SW480 (cell line): ENCODE results near the gene PDZD8.

ENCODE experiments used
- DNase-seq: peaks from one replicate; pipeline ENCODE4 v3.0.0-alpha.2; 2016; ENCODE audit warnings: low spot score

The PDZD8 gene, protein sequence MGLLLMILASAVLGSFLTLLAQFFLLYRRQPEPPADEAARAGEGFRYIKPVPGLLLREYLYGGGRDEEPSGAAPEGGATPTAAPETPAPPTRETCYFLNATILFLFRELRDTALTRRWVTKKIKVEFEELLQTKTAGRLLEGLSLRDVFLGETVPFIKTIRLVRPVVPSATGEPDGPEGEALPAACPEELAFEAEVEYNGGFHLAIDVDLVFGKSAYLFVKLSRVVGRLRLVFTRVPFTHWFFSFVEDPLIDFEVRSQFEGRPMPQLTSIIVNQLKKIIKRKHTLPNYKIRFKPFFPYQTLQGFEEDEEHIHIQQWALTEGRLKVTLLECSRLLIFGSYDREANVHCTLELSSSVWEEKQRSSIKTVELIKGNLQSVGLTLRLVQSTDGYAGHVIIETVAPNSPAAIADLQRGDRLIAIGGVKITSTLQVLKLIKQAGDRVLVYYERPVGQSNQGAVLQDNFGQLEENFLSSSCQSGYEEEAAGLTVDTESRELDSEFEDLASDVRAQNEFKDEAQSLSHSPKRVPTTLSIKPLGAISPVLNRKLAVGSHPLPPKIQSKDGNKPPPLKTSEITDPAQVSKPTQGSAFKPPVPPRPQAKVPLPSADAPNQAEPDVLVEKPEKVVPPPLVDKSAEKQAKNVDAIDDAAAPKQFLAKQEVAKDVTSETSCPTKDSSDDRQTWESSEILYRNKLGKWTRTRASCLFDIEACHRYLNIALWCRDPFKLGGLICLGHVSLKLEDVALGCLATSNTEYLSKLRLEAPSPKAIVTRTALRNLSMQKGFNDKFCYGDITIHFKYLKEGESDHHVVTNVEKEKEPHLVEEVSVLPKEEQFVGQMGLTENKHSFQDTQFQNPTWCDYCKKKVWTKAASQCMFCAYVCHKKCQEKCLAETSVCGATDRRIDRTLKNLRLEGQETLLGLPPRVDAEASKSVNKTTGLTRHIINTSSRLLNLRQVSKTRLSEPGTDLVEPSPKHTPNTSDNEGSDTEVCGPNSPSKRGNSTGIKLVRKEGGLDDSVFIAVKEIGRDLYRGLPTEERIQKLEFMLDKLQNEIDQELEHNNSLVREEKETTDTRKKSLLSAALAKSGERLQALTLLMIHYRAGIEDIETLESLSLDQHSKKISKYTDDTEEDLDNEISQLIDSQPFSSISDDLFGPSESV

DNA sequence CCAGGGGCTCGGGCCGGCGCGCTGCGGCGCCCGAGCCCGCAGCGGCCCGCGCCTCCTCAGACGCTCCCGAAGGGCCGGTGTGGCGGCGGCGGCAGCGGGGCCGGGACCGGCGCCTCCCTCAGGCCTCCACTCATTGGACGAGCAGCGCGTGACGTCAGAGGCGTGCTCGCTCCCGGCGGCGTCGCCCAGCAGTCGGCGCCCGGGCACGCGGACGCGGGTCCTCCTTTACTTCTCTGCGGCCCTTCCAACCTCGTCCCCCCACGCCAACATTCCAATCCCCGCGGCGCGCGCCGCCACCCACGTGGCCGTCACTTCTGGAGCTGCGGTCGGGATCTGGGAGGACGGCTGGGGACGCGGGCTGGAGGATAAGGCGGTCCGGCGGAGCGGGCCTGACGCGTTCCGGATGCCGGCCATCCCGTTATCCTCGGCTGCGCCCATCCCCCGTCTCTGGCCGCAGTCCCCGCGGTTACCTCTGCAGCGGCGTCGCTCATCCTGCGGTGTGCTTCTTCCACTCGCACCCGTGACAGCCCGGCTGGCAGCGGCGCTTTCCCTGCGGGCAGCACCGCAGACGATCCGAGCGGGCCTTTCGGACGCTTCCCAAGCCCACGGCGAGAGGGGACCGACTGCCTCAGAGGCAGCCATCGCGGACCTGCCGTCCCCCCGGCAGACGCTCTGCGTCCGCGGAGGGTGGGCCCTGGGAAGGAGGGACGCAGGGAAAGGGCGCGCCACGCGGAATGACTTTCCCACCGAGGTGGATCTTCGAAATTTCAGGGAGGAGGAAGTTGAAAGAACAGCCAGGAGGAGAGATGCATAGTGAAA is at the start of gene PDZD8:
Gene PDZD8 (minus strand): TSS at position 81 of the 819 bp plus-strand sequence. CDS start 213 bp downstream, outside the sequence.
- DNase-seq: peak; percentile 88

DNA sequence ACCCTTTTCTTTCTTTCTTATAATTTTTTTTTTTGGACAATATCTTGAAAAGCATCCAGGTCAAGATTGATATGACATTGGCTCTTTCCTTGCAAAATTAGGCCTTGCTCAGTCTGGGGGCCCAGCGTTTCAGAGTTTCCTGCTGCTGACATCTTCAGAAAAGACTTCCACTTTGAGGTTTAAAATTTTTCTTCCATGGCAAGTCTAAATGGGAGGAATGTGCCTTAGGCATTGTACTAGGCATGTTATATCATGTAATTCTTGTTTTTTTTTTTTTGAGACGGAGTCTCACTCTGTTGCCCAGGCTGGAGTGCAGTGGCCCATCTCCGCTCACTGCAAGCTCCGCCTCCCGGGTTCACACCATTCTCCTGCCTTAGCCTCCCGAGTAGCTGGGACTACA is 48.9 kb upstream of the PDZD8 start:
- DNase-seq: no peak

DNA sequence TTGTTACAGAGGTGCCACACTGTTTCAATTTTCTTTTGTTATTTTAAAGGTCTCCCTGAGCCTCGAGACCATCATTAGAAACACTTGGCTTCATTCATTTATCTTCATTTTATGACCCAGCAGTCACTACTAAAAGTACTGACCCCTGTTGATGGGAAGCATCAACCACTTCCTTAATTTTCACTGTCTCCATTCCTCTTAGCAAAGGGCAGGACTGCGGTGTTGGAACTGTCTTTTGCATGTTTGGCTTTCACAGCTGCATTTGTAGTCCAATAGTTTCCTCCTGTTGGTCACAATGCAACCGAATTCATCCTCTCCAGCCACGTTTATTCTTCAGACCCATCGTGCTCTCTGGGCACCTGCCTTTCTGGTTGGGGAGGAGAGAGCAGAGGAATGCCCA is 46.7 kb upstream of the PDZD8 start:
- no peak for DNase-seq

DNA sequence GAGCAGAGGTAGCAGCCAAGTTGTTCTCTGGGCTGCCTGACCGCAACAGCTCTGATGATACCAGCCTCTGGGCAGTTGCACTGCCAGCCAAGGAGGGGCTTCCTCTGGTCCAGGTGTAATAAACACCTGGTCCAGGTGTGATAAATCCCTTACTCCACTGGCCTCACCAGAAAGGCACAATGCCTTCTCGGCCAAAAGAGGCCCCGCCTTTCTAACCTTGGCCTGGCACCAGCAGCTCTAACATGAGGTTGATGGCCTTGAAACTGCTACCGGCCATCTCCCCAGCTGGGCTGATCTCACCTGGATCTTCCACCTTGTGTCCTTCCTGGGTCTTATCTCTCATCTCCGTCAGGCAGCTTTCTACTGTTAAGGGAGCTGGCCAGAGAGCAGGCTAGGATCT is 45.5 kb upstream of the PDZD8 start:
- DNase-seq: no peak

DNA sequence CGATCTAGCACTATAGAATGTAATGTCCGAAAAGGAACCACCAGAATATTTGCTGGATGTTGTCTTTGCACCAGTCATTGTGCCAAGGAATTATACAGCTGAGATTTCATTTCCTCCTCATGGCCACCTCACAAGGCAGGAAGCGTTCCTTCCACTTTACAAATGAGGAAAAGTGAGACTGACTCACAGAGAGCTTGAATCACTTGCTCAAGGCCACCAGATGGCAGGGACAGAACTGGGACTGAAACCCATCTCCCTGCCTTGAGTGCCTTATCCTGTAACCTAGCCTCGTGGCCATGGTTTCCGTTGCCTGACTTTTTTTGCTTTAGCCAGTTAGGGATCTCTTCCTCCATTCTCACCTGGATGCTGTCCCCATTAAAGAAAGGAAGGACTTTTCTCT is 44.7 kb upstream of the PDZD8 start:
- DNase-seq: no peak

DNA sequence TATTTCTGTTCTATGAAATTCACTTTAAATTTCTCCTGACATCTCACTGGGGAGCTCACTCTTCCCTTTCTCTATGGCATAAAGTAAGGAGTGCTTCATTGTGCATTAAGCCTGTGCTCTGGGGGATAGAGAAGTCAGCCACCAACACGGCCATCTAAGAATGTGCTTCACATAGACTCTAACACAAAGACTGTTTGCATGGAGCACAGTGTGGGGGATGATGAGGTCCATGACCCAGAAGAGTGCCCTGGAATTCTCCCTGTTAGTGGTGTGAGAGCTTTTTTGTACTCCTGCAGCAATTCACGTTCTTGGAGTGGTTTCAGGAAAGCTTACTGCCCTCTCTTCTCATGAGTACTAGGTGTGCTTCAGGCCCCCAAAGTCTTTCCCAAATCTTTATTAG is 43.9 kb upstream of the PDZD8 start:
- DNase-seq: no peak

DNA sequence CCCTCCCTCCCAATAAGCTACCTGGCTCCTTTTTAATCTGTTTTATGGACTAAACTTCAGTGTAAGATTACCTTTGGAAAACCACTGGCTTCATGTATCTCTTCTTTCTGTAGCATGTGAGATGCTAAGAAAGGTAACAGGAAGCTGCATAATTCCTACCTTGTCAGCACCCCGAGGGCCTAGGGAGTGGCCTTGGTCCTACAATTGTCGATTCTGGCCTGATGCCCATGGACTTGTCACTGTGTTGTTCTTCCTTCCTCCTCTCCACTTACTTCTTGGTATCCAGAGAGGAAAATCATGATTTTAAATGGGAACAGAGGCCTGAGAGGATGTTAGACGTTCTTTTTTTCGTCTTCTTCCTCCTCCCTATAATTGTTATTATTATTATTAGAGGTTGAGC is 42.9 kb upstream of the PDZD8 start:
- no peak for DNase-seq

DNA sequence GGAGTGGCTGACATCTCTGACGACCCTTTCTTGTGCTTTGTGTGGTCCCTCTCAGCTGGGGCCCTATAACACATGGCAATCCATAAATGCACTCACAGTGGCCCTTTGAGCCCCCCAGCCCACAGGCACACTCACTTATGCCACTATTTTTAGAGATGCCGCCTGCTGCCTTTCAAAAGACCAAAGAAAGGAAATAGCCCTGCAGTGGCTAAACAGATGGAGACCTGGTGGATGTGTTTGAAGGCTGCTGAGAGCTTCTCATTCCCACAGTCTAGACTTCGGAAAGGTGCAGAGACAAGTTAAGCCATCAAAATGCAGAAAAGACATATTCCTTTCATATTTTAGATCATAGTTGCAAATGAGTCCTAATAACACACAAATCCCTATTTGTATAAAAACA is 42.0 kb upstream of the PDZD8 start:
- DNase-seq: no peak

DNA sequence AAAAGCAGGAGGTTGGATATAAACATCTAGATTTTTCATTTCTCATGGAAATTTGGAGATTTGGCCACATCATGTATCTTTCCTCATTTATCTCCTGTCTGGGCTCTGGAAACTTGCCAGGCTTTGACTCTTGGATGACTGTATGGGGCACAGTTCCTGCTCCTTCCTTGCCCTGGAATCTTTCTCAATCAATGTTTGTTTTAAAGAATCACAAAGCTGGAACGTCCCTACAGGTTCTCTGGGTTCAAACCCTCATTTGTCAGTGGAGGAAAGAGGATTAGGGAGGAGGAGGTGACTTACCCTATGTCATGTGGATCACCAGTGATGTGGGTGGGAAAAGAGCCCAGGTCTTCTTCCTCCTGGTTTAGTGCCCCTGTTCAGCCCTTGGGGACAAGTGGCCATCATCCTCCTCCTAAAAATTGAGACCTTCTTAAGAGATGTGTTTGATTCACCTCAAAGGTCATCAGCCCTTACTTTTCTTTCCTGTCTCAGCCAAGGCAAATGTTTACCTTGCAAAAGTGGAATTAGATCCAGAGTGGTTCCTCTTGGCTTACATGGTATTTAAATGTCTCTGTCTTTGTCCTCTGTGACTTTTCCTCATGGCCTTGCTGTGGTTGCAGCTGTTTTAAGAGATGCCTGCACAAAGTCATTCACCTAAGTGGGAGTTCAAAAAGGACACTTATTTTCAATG is 38.8 kb upstream of the PDZD8 start:
- DNase-seq: no peak

DNA sequence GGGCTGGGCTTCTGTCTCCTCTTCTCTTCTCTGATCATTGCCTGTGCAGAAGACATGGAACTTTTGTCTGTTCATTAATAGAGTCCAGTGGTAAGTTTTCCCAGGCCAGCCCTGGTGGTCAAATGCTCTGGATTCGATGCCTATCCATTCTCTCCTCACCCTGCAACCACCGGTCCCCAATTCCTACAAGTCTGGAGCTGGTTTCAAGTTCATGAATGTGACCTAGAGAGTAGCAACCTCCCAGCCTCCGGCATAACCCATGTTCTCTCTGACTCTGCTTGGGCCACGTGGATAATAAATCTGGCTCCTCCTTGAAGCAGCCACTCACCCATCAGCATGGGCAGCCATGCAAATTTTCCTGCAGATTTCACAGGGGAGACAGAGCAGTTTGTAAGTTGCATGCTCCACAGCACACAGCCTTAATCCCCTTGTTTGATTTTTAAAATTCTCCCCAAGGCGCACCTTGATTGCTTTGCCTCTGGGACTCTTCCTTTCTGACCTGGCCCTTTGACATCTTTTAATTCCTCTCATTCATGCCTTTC is 37.3 kb upstream of the PDZD8 start:
- DNase-seq: no peak

DNA sequence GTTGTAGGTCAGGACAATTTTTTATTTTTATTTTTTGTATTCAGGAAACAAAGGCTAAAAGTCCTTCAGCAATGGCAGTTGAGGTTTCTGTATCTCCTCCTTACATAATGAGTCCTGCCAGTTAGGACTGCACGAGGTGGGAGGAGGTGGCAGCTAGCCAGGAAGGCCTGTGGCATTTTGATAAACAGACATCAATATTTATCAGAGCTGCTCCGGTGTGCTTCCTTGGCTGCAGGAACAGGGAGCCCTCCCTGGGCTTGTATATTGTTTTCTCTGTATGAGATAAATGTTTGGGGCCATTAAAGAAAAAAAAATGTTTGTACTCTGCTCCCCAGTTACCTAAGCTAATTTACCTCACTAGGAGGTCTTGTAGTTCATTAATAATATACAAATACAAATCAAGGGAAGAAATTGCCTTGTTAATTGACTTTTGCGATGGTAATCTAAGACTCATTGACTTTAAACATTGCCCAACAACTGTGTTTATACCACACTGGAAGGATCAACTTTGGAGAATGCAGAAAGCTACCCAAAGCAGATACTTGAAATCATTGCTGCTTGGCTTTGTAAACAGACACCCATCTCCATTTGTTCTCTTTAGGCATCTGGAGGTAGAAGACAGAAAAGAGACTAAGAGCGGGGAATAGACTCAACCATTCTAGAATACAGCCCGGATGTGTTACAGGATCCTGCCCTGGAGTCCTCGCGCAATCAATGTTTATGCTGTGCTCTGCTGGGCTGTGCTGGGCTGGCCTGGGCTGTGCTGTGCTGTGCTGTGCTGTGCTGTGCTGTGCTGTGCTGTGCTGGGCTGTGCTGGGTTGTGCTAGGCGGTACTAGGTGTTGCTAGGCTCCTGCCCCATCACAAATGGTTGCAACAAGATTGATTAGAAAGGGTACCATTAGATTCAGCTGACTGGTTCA is 36.5 kb upstream of the PDZD8 start:
- no peak for DNase-seq

DNA sequence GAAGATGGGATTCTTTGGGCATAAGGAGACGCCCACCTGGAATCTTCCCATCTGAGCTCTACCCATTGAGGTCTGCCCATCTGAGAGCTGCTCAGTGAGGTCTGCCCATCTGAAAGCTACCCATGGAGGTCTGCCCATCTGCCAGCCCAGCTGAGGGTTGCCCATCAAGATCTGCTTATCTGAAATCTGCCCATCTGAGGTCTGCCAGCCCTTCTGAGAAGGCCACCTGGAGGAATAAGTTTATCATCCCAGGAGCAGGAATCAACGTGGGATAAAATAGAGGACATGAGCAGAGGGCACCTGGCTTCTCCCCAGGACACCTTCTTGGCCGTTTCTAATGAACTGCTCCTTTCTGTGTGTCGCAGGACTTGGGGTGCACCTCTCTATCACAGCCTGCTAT is 35.3 kb upstream of the PDZD8 start:
- no peak for DNase-seq

DNA sequence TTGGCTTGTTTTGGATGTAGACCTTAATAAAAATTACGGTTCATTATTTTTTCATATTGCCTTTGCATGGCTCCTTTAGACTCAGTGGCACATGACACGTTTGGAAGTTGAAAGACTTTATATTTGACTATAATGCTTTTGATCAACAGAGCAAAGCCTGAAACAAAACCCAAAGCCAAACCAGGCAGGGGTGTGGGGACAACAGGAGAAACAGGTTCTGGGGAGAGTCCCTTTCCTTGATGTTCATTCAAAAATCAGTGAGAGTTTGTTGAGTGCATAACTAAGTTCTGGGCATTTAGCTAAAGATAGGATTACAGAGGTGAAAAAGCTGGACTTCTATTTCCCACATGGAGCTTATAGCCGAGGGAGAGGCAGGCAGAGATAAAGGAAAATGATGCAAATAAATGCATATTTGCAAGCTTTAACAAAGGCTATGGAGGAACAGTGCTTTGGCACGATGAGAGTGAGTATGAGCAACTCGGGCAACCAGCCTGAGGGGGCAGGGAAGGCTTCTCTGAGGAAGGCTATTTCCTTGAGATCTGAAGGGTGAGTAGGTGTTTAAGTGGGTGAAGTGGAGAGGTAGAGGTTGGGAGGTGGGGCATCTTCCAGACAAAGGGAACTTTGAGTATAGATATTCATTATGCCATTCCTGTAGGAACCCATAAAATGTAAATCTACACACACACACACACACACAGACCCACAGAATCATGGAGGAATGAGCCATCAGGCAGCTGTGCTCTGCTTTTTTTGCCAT is 34.5 kb upstream of the PDZD8 start:
- no peak for DNase-seq

DNA sequence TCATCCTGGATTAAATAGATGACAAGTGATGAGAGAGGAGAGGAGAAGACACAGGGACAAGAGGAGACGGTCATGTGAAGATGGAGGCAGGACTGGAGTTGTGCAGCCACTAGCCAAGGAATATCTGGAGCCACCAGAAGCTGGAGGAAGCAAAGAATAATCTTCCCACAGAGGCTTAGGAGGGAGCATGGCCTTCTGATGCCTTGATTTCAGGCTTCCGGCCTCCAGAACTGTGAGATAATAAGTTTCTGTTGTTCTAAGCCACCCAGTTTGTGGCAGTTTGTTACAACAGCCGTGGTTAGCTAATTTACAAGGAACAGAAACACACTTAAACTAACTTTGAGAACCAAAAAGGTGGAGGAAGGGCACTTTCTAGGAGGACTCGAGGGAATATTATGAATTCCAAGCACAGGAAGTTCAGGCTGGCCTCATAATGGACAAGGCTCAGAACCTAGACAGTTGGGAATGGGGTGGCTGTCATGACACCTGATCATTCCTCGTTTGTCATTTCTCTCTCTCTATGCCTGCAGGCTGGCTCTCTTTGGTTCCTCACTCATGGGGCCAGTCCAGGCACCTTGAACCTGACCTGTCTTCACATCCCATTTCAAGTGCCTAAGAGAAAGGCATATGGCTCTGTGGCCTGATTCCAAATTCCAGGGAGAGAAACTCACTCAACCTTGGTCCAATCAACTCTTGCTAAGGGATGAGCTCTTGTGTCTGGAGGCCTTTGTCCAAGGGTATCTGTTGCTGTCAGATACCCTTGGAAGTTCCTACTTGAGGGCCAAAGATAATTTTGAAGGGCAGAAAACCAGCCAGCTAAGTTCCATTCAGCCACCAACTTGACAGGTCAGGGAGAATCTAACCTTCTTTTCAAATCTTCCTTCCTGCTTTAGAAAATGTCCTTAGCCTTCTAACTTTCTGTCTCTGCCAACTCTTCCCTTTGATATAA is 33.5 kb upstream of the PDZD8 start:
- no peak for DNase-seq

DNA sequence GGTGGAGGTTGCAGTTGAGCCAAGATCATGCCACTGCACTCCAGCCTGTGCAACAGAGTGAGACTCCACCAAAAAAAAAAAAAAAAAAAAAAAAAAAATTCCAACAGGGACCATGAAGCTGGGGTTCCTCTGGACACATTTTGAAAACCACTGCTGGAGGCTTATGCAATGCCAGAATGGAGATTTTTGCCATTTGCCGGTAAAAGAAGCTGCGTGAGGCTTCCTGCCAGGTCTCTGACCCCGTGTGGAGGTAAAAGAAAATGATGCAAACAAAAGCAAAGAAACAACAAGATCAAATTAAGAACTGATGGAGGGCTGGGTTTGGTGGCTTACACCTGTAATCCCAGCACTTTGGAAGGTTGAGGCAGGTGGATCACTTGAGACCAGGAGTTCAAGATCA is 30.5 kb upstream of the PDZD8 start:
- no peak for DNase-seq

DNA sequence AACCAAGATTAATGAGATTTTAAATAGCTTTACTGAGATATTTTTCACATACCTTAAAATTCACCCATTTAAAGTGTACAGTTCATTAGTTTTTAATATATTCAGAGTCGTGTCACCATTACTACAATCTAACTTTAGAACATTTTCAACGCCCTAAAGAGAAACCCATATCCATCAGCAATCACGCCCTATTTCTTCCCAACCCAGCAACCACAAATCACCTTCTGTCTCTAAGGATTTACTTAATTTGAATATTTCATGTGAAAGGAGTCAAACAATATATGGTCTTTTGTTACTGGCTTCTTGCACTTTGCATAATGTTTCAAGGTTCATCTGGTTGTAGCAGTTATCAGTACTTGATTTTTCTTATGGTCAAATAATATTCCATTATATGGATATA is 25.1 kb upstream of the PDZD8 start:
- no peak for DNase-seq

DNA sequence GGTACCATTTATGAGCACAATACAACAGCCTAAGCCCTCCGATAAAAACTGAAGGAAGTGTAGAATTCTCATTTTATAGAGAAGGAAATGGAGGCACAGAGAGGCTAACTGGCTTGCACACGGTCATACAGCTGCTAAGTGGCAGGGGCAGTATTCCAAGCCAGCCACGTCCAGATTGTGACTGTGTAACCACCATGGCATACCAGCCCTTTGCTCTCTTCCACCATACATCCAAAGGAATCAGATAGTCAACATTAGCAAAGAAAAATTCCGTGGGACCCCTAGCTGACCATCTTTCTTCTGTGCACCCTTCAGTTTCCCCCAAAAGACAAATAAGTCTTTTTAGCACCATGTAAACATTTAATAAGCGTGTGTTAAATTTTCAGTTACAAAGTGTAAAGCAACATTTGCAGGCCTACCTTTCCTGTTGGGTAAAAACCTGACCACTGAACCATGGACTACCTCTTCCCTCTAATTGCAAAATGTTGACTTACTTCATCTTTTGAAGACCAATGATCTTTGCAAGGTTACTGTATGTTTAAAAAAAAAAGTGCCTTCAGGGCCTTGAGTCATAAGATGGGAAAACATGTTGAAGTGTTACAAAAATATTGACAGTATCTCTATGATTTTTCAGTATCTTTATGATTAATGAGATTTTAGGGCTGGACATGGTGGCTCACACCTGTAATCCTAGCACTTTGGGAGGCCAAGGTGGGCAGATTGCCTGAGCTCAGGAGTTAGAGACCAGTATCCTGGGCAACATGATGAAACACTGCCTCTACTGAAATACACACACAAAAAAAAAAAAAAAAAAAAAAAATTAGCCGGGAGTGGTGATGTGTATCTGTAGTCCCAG is 24.3 kb upstream of the PDZD8 start:
- DNase-seq: no peak
